Measurements from ENCODE around the gene C6.
"Not testable (repeated sequence)": the region's sequence is repeated elsewhere in the genome, so short reads cannot be mapped to it uniquely, and the experiment has no call there.

Gene C6

DNA sequence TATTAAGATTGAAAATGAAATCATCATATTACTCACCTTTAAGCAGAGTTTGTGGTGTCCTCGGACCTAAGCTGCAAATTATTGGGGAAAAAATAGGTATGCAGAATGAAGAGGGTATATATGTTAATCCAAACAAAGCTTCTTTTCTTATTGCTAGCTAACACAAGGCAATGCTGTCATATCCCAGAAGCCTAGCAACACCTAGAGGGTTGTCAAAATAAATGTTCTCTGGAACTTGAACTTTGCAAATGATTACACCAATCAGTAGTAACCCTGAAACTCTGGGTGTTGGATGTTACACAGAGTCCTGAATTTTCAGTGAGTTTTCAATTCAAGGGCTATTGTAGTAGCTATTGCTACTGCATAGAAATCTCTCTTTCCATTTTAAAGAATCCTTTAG lies at the start of gene C6:
Gene C6 (minus strand): TSS at position 193 of the 400 bp plus-strand sequence. CDS start 10,302 bp downstream, outside the sequence.
- DNase-seq, result no peak

DNA sequence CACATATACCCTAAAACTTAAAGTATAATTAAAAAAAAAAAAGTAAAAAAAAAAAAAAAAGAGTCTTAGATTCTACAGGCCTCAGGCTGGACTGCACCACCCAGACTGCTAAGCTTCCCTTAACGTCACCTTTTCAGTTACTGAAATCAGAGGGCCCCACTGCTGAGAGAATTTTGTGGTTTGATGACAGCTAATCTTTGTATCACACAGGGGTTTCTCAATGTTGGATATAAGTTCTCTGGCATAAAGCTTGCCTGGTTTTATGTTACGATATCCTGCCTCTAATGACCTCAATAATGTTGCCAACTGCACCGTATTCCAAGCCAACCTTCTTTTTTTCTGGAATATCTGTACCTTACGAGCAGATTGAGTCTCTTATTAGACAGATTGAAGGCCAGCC lies 43.1 kb upstream of the C6 start:
- no peak for DNase-seq

- DNase-seq, result no peak
Observed at GRCh38 chr5:41253109-41253508, 39.8 kb upstream of the C6 start.

- DNase-seq, result no peak
Observed at GRCh38 chr5:41252036-41252435, 38.7 kb upstream of the C6 start.

- no peak for DNase-seq
Observed at GRCh38 chr5:41250351-41250987, 37.1 kb upstream of the C6 start.

DNA sequence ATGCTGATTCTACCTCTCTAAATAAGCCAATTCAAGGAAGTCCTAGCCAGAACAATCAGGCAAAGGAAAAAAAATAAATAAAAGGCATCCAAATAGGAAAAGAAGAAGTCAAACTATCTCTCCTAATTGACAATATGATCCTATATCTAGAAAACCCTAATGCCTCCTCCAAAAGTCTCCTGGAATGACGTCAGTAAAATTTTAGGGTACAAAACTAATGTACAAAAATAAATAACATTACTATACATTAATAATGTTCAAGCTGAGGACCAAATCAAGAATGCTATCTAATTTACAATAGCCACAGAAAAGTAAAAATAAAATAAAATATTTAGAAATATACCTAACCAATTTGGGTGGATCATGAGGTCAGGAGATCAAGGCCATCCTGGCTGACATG lies 33.8 kb upstream of the C6 start:
- DNase-seq, result no peak

DNA sequence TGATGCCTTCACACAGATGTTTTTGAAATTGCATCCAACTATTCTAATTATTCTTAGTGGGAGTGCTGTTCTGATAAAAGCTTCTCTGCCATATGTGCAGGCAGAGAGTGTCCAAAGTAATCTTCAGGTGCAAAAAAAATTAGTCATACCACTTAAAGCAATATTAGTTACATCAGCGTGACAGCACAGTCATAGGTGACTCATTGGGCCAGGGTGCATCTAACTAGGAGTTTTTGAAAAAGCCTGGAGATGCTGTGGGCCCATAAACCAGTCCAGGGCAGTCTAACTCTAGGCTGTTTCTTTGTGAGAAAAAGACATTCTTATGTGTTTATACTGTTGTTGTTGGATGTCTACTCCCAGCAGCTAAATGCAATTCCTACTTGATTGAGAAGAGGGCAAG lies 33.0 kb upstream of the C6 start:
- no peak for DNase-seq

- no peak for DNase-seq
Observed at GRCh38 chr5:41243558-41243957, 30.2 kb upstream of the C6 start.

DNA sequence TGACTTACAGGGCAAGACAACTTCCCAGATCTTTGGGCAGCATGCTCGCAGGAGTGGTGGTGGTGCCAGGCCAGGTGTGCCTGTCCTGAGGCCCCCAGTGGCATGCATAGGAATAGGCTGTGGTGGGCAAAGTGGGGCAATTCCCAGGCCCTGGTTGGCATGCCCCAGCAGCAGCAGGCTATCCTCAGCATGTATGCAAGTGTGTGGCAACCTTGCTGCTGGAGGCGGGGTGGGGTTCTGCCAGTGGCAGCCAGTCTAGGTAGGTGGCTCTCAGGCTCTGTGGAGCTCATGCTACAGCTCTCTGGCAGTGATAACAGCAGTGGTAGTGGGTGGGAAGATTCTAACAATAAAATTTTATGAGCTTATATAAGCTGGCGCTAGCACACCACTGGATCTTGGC lies 27.7 kb upstream of the C6 start:
- no peak for DNase-seq

GRCh38 chr5:41240390-41240789 lies 27.1 kb upstream of the C6 start:
- no peak for DNase-seq

- DNase-seq, result no peak
Observed at GRCh38 chr5:41234475-41234874, 21.1 kb upstream of the C6 start.

DNA sequence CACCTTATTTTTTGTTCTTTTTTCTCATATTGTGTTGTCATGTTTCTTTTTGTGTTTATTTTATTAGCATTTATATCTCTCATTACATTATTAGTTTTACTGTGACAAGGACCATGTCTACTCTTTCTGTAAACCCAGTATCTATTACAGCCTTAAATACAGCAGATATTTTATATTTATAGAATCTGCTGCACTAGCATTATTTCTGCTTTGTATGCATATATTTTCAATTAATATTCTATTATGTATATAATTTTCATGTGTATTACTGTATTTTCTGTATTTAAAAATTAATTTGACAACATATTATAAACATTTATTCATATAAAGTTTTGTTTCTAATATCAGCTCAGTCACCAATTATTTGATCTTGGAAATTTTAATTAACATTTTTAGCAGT lies 19.5 kb upstream of the C6 start:
- DNase-seq, result no peak

DNA sequence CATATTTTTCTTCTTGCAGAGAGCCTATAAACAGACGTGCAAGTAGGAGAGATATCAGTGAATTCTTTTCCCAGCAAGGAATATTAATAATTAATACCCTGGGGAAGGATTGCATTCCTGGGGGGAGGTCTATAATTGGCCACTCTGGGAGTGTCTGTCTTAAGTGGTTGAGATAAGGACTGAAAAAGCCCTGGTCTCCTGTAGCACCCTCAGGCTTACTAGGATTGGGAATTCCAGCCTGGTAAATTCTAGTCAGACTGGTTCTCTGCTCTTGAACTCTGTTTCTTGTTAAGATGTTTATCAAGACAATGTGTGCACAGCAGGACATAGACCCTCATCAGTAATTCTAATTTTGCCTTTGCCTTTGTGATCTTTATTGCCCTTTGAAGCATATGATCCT lies 16.9 kb upstream of the C6 start:
- not testable (repeated sequence) for DNase-seq

DNA sequence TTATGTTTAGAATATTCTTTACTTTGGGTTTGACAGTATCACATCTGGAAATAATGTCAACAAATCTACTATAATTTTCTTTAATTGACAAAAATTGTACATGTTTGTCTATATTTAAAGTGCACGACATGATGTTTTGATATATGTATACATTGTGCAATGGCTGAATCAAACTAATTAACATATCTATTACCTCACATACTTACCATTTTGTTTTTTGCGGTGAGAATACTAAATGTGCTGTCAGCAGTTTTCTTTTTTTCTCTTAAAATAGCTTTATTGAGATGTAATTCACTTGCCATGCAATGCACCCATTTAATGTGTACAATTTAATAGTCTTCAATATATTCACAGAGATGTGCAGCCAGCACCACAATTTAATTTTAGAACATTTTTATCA lies 10.6 kb upstream of the C6 start:
- no peak for DNase-seq

DNA sequence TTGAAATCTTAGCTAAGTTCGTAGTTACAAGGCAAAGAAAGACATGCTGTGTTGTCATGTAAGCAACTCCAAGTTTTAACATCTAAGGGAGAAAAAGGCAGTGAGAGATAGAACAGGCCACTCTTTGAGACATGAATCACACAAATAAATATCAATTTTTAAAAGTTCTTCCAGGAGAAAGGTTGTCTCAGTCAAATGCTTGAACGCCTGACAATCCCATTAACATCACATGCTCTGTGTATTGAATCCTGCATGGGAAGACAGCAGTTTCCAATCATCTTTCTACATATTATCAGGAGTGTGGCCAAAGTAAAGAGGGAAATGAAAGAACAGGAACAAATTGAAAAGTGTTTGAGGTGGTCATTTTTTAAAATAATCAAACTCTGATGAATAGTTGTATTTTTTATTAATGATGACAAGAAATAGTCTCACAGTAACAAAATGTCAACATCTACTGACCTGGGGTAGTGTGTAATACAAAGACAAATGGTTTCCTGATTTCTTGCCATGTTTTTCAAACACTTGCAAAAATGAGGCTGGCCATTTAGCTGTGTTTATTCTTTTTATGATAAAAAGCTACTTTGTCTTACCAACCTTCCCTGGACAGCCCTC lies 6.4 kb upstream of the C6 start:
- no peak for DNase-seq

DNA sequence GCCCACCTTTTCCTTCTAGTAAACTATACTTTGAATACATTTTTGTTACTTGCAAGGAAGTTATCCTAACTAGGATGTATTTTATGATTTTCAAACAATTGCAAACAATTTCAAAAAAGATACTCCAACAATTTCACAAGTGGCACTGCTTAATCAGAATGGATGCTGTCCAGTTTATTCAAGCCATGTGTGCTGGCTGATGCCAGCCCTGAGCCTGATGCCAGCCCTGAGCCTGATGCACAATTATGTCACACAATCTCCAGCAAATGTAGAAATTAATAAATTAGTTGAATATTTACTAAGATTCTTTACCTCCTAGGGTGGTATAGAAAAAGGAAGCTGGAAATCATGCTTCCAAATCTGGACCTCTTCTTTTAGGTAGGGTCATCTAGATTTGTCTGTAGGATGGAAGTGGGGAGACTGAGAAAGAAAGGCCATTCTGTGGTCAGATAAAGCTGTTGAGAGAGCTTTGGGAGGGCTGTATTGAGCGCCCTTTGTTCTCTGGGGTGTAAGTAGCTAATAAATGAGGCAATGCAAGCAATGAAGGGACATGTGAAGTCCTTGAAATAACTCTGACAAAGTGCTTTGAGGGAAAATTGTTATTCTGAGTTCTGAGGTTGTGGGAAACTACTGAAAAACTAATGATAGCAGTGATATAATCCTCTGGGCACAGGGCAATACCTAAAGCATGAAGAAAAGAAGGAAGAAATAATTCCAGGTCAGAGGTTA lies 5.8 kb upstream of the C6 start:
- DNase-seq, result no peak

- no peak for DNase-seq
Observed at GRCh38 chr5:41214182-41214581, 850 bp upstream of the C6 start.

DNA sequence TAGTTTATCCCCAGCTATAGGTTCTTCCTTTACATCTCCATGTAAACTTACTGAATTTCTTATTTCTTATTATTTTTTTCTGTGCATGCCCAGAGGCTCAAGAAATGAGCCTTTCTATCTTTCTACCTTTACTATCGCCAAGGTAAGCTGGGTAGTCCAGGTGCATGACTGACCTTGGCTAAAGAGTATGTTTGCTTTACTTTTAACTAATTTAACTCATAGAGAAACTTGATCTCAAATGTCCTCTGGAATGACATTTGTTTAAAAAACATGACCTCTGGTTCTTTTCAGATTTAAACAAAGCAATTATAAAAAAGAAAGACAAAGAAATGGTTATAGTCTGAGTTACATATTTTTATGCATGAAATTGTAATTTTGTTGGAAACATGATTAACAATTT lies 397 bp downstream of the C6 start:
- DNase-seq, result no peak

GRCh38 chr5:41211417-41211816 lies 1.9 kb downstream of the C6 start:
- DNase-seq, result no peak

GRCh38 chr5:41205475-41205874 lies 7.9 kb downstream of the C6 start:
- DNase-seq, result not testable (repeated sequence)

DNA sequence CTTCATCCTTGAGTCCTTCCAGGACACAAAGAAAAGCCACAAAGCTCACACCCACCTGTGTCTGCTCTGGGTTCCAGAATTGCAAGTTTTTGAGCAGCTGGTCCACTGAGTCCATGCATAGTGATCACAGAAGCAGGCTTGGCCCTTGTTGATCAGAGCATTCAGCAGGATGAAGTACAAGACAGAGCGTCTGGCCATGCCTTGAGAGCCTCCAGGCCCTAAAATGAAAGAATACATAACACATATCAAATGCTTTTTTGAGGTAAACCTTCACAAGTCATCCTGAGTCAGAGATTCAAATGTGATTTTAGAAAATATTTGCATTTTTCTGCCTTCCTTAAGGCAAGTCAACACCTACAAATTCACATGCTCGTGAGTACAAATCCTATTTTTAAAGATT lies 10.3 kb downstream of the C6 start:
- DNase-seq, result no peak

- no peak for DNase-seq
Observed at GRCh38 chr5:41201082-41201772, 12.1 kb downstream of the C6 start.

- DNase-seq, result no peak
Observed at GRCh38 chr5:41200506-41200905, 12.8 kb downstream of the C6 start.

- DNase-seq, result no peak
Observed at GRCh38 chr5:41199660-41200059, 13.7 kb downstream of the C6 start.

All from NCI-H1105 (cell line).